Activated T-cell treated with anti-CD3 and anti-CD28 coated beads, Interleukin-2, amount 50 U/mL, for 4 hours (primary cell): ENCODE measurements around the gene TARS3. TPM values are rescaled to one million over a fixed set of nuclear protein-coding genes. Genes with fewer than 3 reads are reported as not detected.

Source experiments
- ATAC-seq, 2 donors: fragments of 200-7000 bp; cut with Tn5 transposase; one replicate each; pipeline ENCODE4 v1.10.0; 2021
- DNase-seq: peaks from one replicate; pipeline ENCODE4 v3.0.0-alpha.2; 2020
- H3K27me3 Mint-ChIP-seq: one replicate; pipeline ENCODE4 v1.8.0; 2021; ENCODE audit warnings: low read depth, mixed read lengths
- H3K36me3 Mint-ChIP-seq: one replicate; pipeline ENCODE4 v1.8.0; 2022; ENCODE audit warnings: mixed read lengths; ENCODE audit not compliant: insufficient read depth
- H3K4me1 Mint-ChIP-seq: one replicate; pipeline ENCODE4 v1.8.0; 2021; ENCODE audit warnings: low read depth, mixed read lengths
- H3K4me3 Mint-ChIP-seq: one replicate; pipeline ENCODE4 v1.8.0; 2021; ENCODE audit warnings: mild to moderate bottlenecking, moderate library complexity, mixed read lengths
- H3K9me3 Mint-ChIP-seq: one replicate; pipeline ENCODE4 v1.8.0; 2021; ENCODE audit warnings: mixed read lengths
- total RNA-seq, 3 donors: library from RNA; stranded (reverse); gene quantifications; one replicate each; pipeline ENCODE4 v1.2.1, GENCODE V29; 2021

The TARS3 gene
- total RNA-seq, 3 donors from 2014 or later, result 6.1 to 6.7 (median 6.1) TPM

- H3K4me3 Mint-ChIP-seq, result no peak overlapping the region
- H3K36me3 Mint-ChIP-seq, result no peaks in the 10 kb centered on the region
- ATAC-seq, result no peak
- no peaks in the 10 kb centered on the region for H3K9me3 Mint-ChIP-seq
- H3K27me3 Mint-ChIP-seq, result peaks cover 30% of the 10 kb centered on the region
- no peak for DNase-seq
- H3K4me1 Mint-ChIP-seq, result no peaks in the 10 kb centered on the region
Observed at GRCh38 chr15:101604124-101604874, 120.0 kb downstream of the TARS3 start.

Other genes with a start within 250 kb of the TARS3 start
- under 1 TPM; 0.53 to 0.83 (median 0.65) TPM for gene PCSK6, start 234.8 kb downstream of the TARS3 start, total RNA-seq
- gene TM2D3, start 72.1 kb downstream of the TARS3 start, total RNA-seq, result 10 to 100 TPM; 75.5 to 89.8 (median 81.7) TPM
- not detected for gene OR4F6, start 79.0 kb upstream of the TARS3 start, total RNA-seq
- gene OR4F15, start 87.7 kb upstream of the TARS3 start, total RNA-seq, result not detected